Activated naive CD8-positive, alpha-beta T cell treated with anti-CD3 and anti-CD28 coated beads for 36 hours (primary cell): ENCODE measurements around the gene FYN. TPM values are rescaled to one million over a fixed set of nuclear protein-coding genes. Genes with fewer than 3 reads are reported as not detected.
"Not testable (repeated sequence)": the region's sequence is repeated elsewhere in the genome, so short reads cannot be mapped to it uniquely, and the experiment has no call there.

ENCODE experiments used
- DNase-seq: peaks from one replicate; pipeline ENCODE4 v3.0.0; 2021
- H3K27ac Mint-ChIP-seq: one replicate; pipeline ENCODE4 v1.8.0; 2022; ENCODE audit warnings: mild to moderate bottlenecking, moderate library complexity, mixed read lengths
- H3K27me3 Mint-ChIP-seq: one replicate; pipeline ENCODE4 v1.8.0; 2022; ENCODE audit warnings: mild to moderate bottlenecking, mixed read lengths
- H3K36me3 Mint-ChIP-seq: one replicate; pipeline ENCODE4 v1.8.0; 2021; ENCODE audit warnings: mild to moderate bottlenecking, mixed read lengths
- H3K4me1 Mint-ChIP-seq: one replicate; pipeline ENCODE4 v1.8.0; 2021; ENCODE audit warnings: mixed read lengths
- H3K4me3 Mint-ChIP-seq: one replicate; pipeline ENCODE4 v1.8.0; 2022; ENCODE audit warnings: mild to moderate bottlenecking, moderate library complexity, mixed read lengths
- H3K9me3 Mint-ChIP-seq: one replicate; pipeline ENCODE4 v1.8.0; 2022; ENCODE audit warnings: mixed read lengths
- total RNA-seq, 2 experiments: library from RNA; stranded (reverse); gene quantifications; one replicate each; pipeline ENCODE4 v1.2.3, GENCODE V29; 2021

FYN gene
- total RNA-seq, 2 experiments from 2014 or later: 390 to 395 TPM

GRCh38 chr6:111837641-111838500, 35.4 kb downstream of the FYN start:
- peak overlapping the region; percentile 67 for H3K4me3 Mint-ChIP-seq
- DNase-seq: peak; percentile 68

GRCh38 chr6:111837007-111837406, 36.2 kb downstream of the FYN start:
- Mint-ChIP-seq H3K36me3 (peaks cover 61% of the 10 kb centered on the region), H3K9me3 (no peaks in the 10 kb centered on the region), H3K4me3 (peak overlapping the region; percentile 67), H3K27ac (peak overlapping the region; percentile 95), H3K27me3 (no peaks in the 10 kb centered on the region), H3K4me1 (peaks cover 74% of the 10 kb centered on the region)
- no peak for DNase-seq

More at GRCh38 chr6:111837641-111838500, 35.4 kb downstream of the FYN start:
- Mint-ChIP-seq H3K9me3 (no peaks in the 10 kb centered on the region), H3K27ac (peak overlapping the region; percentile 95), H3K27me3 (no peaks in the 10 kb centered on the region), H3K36me3 (peaks cover 58% of the 10 kb centered on the region), H3K4me1 (peaks cover 71% of the 10 kb centered on the region)

- H3K27me3 Mint-ChIP-seq: no peaks in the 10 kb centered on the region
- H3K4me3 Mint-ChIP-seq: peak overlapping the region; percentile 48
- no peaks in the 10 kb centered on the region for H3K9me3 Mint-ChIP-seq
- no peak for DNase-seq
- peaks cover 86% of the 10 kb centered on the region for H3K4me1 Mint-ChIP-seq
- peak overlapping the region; percentile 62 for H3K27ac Mint-ChIP-seq
- peaks cover 72% of the 10 kb centered on the region for H3K36me3 Mint-ChIP-seq
Observed at GRCh38 chr6:111835807-111836206, 37.4 kb downstream of the FYN start.

GRCh38 chr6:111835398-111835797, 37.9 kb downstream of the FYN start:
- H3K27ac Mint-ChIP-seq: peak overlapping the region; percentile 62
- not testable (repeated sequence) for H3K9me3 Mint-ChIP-seq, H3K27me3 Mint-ChIP-seq, DNase-seq
- peaks cover 89% of the 10 kb centered on the region for H3K4me1 Mint-ChIP-seq
- H3K36me3 Mint-ChIP-seq: peaks cover 76% of the 10 kb centered on the region
- H3K4me3 Mint-ChIP-seq: peak overlapping the region; percentile 48

- peaks cover 89% of the 10 kb centered on the region for H3K4me1 Mint-ChIP-seq
- H3K4me3 Mint-ChIP-seq: no peak overlapping the region
Observed at GRCh38 chr6:111834356-111834755, 38.9 kb downstream of the FYN start.

GRCh38 chr6:111832833-111833418, 40.3 kb downstream of the FYN start:
- peaks cover 81% of the 10 kb centered on the region for H3K36me3 Mint-ChIP-seq
- no peaks in the 10 kb centered on the region for H3K27me3 Mint-ChIP-seq
- H3K27ac Mint-ChIP-seq: peak overlapping the region; percentile 93
- no peak for DNase-seq
- H3K4me1 Mint-ChIP-seq: peaks cover 86% of the 10 kb centered on the region
- peak overlapping the region; percentile 15 for H3K4me3 Mint-ChIP-seq
- no peaks in the 10 kb centered on the region for H3K9me3 Mint-ChIP-seq

More at GRCh38 chr6:111834356-111834755, 38.9 kb downstream of the FYN start:
- Mint-ChIP-seq H3K27me3 (no peaks in the 10 kb centered on the region), H3K27ac (peak overlapping the region; percentile 66), H3K36me3 (peaks cover 78% of the 10 kb centered on the region), H3K9me3 (no peaks in the 10 kb centered on the region)
- no peak for DNase-seq

- Mint-ChIP-seq H3K4me1 (peaks cover 90% of the 10 kb centered on the region), H3K27me3 (no peaks in the 10 kb centered on the region), H3K36me3 (peaks cover 86% of the 10 kb centered on the region), H3K4me3 (no peak overlapping the region), H3K27ac (peak overlapping the region; percentile 61), H3K9me3 (no peaks in the 10 kb centered on the region)
- DNase-seq: no peak
Observed at GRCh38 chr6:111831408-111831807, 41.8 kb downstream of the FYN start.

- Mint-ChIP-seq H3K4me3 (no peak overlapping the region), H3K27ac (peak overlapping the region; percentile 38), H3K4me1 (peaks cover 90% of the 10 kb centered on the region), H3K36me3 (peaks cover 74% of the 10 kb centered on the region), H3K9me3 (no peaks in the 10 kb centered on the region), H3K27me3 (no peaks in the 10 kb centered on the region)
- DNase-seq: no peak
Observed at GRCh38 chr6:111829998-111830397, 43.3 kb downstream of the FYN start.

GRCh38 chr6:111829581-111829980, 43.7 kb downstream of the FYN start:
- DNase-seq: no peak
- H3K4me3 Mint-ChIP-seq: no peak overlapping the region
- peak overlapping the region; percentile 38 for H3K27ac Mint-ChIP-seq
- peaks cover 69% of the 10 kb centered on the region for H3K36me3 Mint-ChIP-seq
- no peaks in the 10 kb centered on the region for H3K27me3 Mint-ChIP-seq
- H3K9me3 Mint-ChIP-seq: no peaks in the 10 kb centered on the region
- H3K4me1 Mint-ChIP-seq: peaks cover 91% of the 10 kb centered on the region

- no peak for DNase-seq
- Mint-ChIP-seq H3K36me3 (peaks cover 63% of the 10 kb centered on the region), H3K4me1 (peaks cover 91% of the 10 kb centered on the region), H3K9me3 (no peaks in the 10 kb centered on the region), H3K27ac (no peak overlapping the region), H3K4me3 (no peak overlapping the region), H3K27me3 (no peaks in the 10 kb centered on the region)
Observed at GRCh38 chr6:111828809-111829208, 44.4 kb downstream of the FYN start.

- Mint-ChIP-seq H3K36me3 (peaks cover 63% of the 10 kb centered on the region), H3K4me3 (peak overlapping the region; percentile 7), H3K27ac (peak overlapping the region; percentile 93), H3K9me3 (peaks cover 5% of the 10 kb centered on the region), H3K4me1 (peaks cover 83% of the 10 kb centered on the region), H3K27me3 (no peaks in the 10 kb centered on the region)
- no peak for DNase-seq
Observed at GRCh38 chr6:111825439-111826086, 47.7 kb downstream of the FYN start.

GRCh38 chr6:111824608-111825337, 48.5 kb downstream of the FYN start:
- H3K9me3 Mint-ChIP-seq: peaks cover 5% of the 10 kb centered on the region
- H3K27me3 Mint-ChIP-seq: no peaks in the 10 kb centered on the region
- H3K4me1 Mint-ChIP-seq: peaks cover 77% of the 10 kb centered on the region
- H3K36me3 Mint-ChIP-seq: peaks cover 58% of the 10 kb centered on the region
- no peak for DNase-seq
- peak overlapping the region; percentile 68 for H3K4me3 Mint-ChIP-seq
- peak overlapping the region; percentile 93 for H3K27ac Mint-ChIP-seq

- H3K9me3 Mint-ChIP-seq: peaks cover 5% of the 10 kb centered on the region
- peaks cover 77% of the 10 kb centered on the region for H3K4me1 Mint-ChIP-seq
- peak overlapping the region; percentile 93 for H3K27ac Mint-ChIP-seq
Observed at GRCh38 chr6:111823831-111824607, 49.2 kb downstream of the FYN start.

GRCh38 chr6:111823012-111823411, 50.2 kb downstream of the FYN start:
- Mint-ChIP-seq H3K9me3 (peaks cover 5% of the 10 kb centered on the region), H3K36me3 (peaks cover 58% of the 10 kb centered on the region), H3K4me3 (peak overlapping the region; percentile 68), H3K27ac (peak overlapping the region; percentile 93), H3K27me3 (no peaks in the 10 kb centered on the region), H3K4me1 (peaks cover 80% of the 10 kb centered on the region)
- no peak for DNase-seq

More at GRCh38 chr6:111823831-111824607, 49.2 kb downstream of the FYN start:
- Mint-ChIP-seq H3K36me3 (peaks cover 58% of the 10 kb centered on the region), H3K4me3 (peak overlapping the region; percentile 68), H3K27me3 (no peaks in the 10 kb centered on the region)
- DNase-seq: no peak
